Mucosa of descending colon (tissue), 3 donors: ENCODE data around the gene TMPRSS6. TPM values are rescaled to one million over a fixed set of nuclear protein-coding genes. Genes with fewer than 3 reads are reported as not detected.
A peak's percentile ranks its signal among the peaks of the same experiment; 100 is the strongest.

Experiments
- ATAC-seq: fragments of 200-7000 bp; cut with Tn5 transposase; one replicate; pipeline ENCODE4 v1.9.1; 2020; ENCODE audit warnings: mild to moderate bottlenecking, moderate library complexity
- DNase-seq, 3 donors: peaks; one replicate each; pipeline ENCODE4 v3.0.0-alpha.2; 2020
- H3K36me3 ChIP-seq: fragments of 200-600 bp; one replicate; pipeline ENCODE4 v1.8.0; 2021; ENCODE audit warnings: low read depth, mild to moderate bottlenecking
- H3K4me1 ChIP-seq: fragments of 200-600 bp; one replicate; pipeline ENCODE4 v1.8.0; 2021; ENCODE audit warnings: low read depth, mild to moderate bottlenecking
- H3K4me3 ChIP-seq: fragments of 200-600 bp; one replicate; pipeline ENCODE4 v1.8.0; 2021; ENCODE audit warnings: mild to moderate bottlenecking
- H3K9me3 ChIP-seq: fragments of 200-600 bp; one replicate; pipeline ENCODE4 v1.8.0; 2021; ENCODE audit warnings: mild to moderate bottlenecking
- CTCF ChIP-seq: fragments of 200-600 bp; IDR thresholded peaks from one replicate; pipeline ENCODE4 v1.8.0; 2022; ENCODE audit warnings: antibody characterized with exemption, mild to moderate bottlenecking
- intact Hi-C, 2 donors: fragments of 100-400 bp; cut with DNase I in 1 of 2; cut with micrococcal nuclease in 1 of 2; formaldehyde crosslinking; loops; one replicate each; pipeline versions ENCODE4 v1.11.0 to v1.11.1; 2022; cut with DNase I, micrococcal nuclease
- total RNA-seq, 3 donors: library from RNA; stranded (reverse); fragmentation: NEBNext Ultra II Directional in 2 of 3; extraction: Animal tissue kit (Norgen Biotek cat#: 25700) in 2 of 3; gene quantifications; one replicate each; pipeline versions ENCODE4 v1.2.1 to v1.2.4, GENCODE V29; 2021 to 2023
- donor health status: DM: no; HTN: no; CAD: no; lungs with moderate emphysema.
- donor health status: DM: no; HTN: no; CAD: no.
- donor health status: DM: no; HTN: yes; CAD: no.

The TMPRSS6 gene
- total RNA-seq, 3 donors from 2014 or later, result 0.29 to 0.46 TPM; not detected in 1

- DNase-seq, result no peak
- Histone ChIP-seq H3K4me3 (no peak overlapping the region), H3K4me1 (no peaks in the 10 kb centered on the region), H3K36me3 (no peaks in the 10 kb centered on the region), H3K9me3 (no peaks in the 10 kb centered on the region)
- no peak for TF ChIP-seq CTCF
- intact Hi-C loops, result no loop called here
- ATAC-seq, result peak; percentile 30
Observed at GRCh38 chr22:37138849-37139561, 29.5 kb upstream of the TMPRSS6 start.

GRCh38 chr22:37137903-37138665 lies 28.6 kb upstream of the TMPRSS6 start:
- H3K4me1 ChIP-seq, result no peaks in the 10 kb centered on the region
- TF ChIP-seq CTCF, result no peak
- no peak overlapping the region for H3K4me3 ChIP-seq
- no peak for DNase-seq
- intact Hi-C loops, result no loop called here
- ATAC-seq, result no peak
- no peaks in the 10 kb centered on the region for H3K9me3 ChIP-seq
- no peaks in the 10 kb centered on the region for H3K36me3 ChIP-seq

GRCh38 chr22:37137131-37137530 lies 27.6 kb upstream of the TMPRSS6 start:
- ATAC-seq, result no peak
- no peaks in the 10 kb centered on the region for H3K4me1 ChIP-seq
- no peaks in the 10 kb centered on the region for H3K9me3 ChIP-seq
- intact Hi-C loops, result no loop called here
- DNase-seq, result no peak
- no peak for TF ChIP-seq CTCF
- H3K36me3 ChIP-seq, result no peaks in the 10 kb centered on the region
- H3K4me3 ChIP-seq, result no peak overlapping the region

- intact Hi-C loops, result no loop called here
- ATAC-seq, result no peak
- TF ChIP-seq CTCF, result no peak
Observed at GRCh38 chr22:37135023-37135422, 25.5 kb upstream of the TMPRSS6 start.

GRCh38 chr22:37133304-37134018 lies 23.9 kb upstream of the TMPRSS6 start:
- ATAC-seq (peak; percentile 22), DNase-seq (no peak)
- H3K4me1 ChIP-seq, result no peaks in the 10 kb centered on the region
- no peak for TF ChIP-seq CTCF
- no peaks in the 10 kb centered on the region for H3K9me3 ChIP-seq
- intact Hi-C loops, result no loop called here
- no peaks in the 10 kb centered on the region for H3K36me3 ChIP-seq
- no peak overlapping the region for H3K4me3 ChIP-seq

More at GRCh38 chr22:37135023-37135422, 25.5 kb upstream of the TMPRSS6 start:
- Histone ChIP-seq H3K9me3 (no peaks in the 10 kb centered on the region), H3K4me3 (no peak overlapping the region), H3K36me3 (no peaks in the 10 kb centered on the region), H3K4me1 (no peaks in the 10 kb centered on the region)
- DNase-seq, result no peak
